Measurements from ENCODE around the gene PFKFB3. TPM values are rescaled to one million over a fixed set of nuclear protein-coding genes. Genes with fewer than 3 reads are reported as not detected.

PFKFB3 gene
- total and polyA plus RNA-seq, 12 donors: 8.4 to 72.4 (median 29.5) TPM

DNA sequence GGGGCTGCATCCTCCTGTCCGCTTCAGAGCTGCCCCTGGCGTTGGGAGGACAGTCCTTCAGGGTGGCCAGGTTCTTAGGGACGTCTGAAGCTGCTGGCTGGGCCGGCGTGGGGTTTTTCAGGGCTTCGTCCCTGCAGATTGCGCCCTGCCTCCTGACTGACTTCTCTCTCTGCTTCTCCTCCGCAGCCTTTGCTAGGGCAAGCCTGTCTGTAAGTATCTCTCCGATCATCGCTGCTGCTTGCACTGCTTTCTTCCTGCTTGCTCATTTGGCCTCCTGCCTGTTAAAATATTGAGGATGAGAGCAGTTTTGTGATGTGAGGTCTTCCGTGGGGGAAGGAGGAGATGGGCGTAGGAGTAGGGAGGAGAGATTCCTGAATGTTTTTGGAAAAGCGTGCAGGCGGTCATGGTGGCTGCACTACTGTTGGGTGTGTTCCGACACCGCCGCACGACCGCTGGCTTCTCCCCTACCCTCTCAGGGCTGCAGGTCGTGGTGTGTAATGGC lies 25.3 kb downstream of the PFKFB3 start:
- no peaks in the 10 kb centered on the region for H3K27me3 ChIP-seq
- intact Hi-C loops (cut with DNase I): loop anchor here in 1 of 2 donors (10.0 kb wide), 1 partner anchor 157 kb away; no protein-coding TSS in a partner anchor
- TF ChIP-seq, protein P1, sequence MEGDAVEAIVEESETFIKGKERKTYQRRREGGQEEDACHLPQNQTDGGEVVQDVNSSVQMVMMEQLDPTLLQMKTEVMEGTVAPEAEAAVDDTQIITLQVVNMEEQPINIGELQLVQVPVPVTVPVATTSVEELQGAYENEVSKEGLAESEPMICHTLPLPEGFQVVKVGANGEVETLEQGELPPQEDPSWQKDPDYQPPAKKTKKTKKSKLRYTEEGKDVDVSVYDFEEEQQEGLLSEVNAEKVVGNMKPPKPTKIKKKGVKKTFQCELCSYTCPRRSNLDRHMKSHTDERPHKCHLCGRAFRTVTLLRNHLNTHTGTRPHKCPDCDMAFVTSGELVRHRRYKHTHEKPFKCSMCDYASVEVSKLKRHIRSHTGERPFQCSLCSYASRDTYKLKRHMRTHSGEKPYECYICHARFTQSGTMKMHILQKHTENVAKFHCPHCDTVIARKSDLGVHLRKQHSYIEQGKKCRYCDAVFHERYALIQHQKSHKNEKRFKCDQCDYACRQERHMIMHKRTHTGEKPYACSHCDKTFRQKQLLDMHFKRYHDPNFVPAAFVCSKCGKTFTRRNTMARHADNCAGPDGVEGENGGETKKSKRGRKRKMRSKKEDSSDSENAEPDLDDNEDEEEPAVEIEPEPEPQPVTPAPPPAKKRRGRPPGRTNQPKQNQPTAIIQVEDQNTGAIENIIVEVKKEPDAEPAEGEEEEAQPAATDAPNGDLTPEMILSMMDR (IDR thresholded peaks at IDR 0.05): no peak
- no peak for TF ChIP-seq POLR2A (IDR thresholded peaks at IDR 0.05)
- H3K4me3 ChIP-seq: no peak overlapping the region
- no peaks in the 10 kb centered on the region for H3K4me1 ChIP-seq (replicated peaks in 1 of 2)
- H3K27ac ChIP-seq: peak overlapping the region in 1 of 5 donors; percentile 17
- H3K36me3 ChIP-seq (replicated peaks in 1 of 2): peaks cover 0 to 81% of the 10 kb centered on the region in 2 donors
- 70 to 77% (median 75%) methylated on average over 20 of the region's 20 CpGs for WGBS, 4 donors
- no peaks in the 10 kb centered on the region for H3K9me3 ChIP-seq (replicated peaks in 1 of 3)
- no peak for DNase-seq

DNA sequence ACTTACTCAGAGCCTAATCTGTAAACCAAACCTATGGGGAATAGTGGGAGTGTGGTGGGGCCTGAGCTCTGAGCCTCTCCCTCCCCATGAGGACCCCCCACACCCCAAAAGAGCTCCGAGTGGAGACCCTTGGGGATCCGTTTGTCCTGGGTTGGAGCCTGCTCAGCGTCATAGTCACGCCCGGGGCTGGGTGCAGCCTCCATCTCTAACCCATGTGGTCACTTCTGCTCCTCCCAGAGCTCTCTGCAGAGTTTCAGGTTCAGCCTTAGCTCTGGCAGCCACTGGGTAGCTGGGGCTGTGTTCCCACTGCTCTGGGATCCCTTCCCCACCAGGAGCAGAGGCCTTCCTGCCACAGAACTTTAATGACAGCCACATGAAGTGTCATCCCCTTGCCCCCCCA lies 25.9 kb downstream of the PFKFB3 start:
- no peaks in the 10 kb centered on the region for H3K27me3 ChIP-seq
- 63 to 72% (median 70%) methylated on average over 5 of the region's 5 CpGs; no CpG with 5 or more reads in 1 of the 4 donors for WGBS, 4 donors

DNA sequence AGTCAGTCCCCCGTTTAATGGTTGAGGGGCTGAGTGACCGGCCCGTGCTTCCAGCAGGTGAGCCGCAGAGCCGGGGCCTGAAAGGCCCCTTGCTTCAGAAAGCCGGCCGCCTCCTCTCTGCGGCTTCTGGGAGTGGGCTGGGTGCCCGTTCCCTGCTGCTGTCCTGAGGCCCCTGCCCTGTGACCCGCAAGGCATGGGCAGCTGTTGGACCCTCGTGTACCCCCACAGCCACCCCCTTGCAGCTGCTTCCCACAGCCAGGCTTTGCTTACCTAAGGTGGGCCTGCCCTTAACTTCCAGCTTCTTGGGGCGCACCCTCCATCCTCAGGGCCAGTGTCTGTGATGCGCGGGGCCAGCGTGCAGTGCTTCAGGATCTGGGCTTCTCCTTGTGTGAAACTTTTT lies 26.6 kb downstream of the PFKFB3 start:
- DNase-seq: no peak
- intact Hi-C loops (cut with DNase I): loop anchor here in 1 of 2 donors (10.0 kb wide), 1 partner anchor 156 kb away; no protein-coding TSS in a partner anchor

More for the DNA sequence above, 25.9 kb downstream of the PFKFB3 start:
- no peaks in the 10 kb centered on the region for H3K9me3 ChIP-seq (replicated peaks in 1 of 3)
- H3K4me3 ChIP-seq: no peak overlapping the region
- intact Hi-C loops (cut with DNase I): loop anchor here in 1 of 2 donors (10.0 kb wide), 1 partner anchor 156 kb away; no protein-coding TSS in a partner anchor
- peak overlapping the region in 1 of 5 donors; percentile 17 for H3K27ac ChIP-seq
- H3K36me3 ChIP-seq (replicated peaks in 1 of 2): peaks cover 0 to 81% of the 10 kb centered on the region in 2 donors
- TF ChIP-seq, protein P1 (IDR thresholded peaks at IDR 0.05): no peak
- TF ChIP-seq POLR2A (IDR thresholded peaks at IDR 0.05): no peak
- H3K4me1 ChIP-seq (replicated peaks in 1 of 2): no peaks in the 10 kb centered on the region
- DNase-seq: no peak

DNA sequence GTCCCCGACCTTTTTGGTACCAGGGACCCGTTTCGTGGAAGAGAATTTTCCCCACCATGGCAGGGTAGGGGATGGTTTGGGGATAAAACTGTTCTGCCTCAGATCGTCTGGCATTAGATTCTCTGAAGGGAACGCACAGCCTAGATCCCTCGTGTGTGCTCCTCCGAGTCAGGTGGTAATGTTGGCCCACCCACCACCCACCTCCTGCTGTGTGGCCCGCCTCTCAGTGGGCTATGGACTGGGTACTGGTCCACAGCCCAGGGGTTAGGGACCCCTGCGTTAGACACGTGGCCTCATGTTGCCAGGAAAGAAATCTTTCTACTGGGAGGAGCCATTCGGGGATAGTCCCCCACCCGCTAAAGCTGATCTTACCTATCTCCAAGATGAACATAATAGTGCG lies 27.0 kb downstream of the PFKFB3 start:
- Histone ChIP-seq H3K36me3 (replicated peaks in 1 of 2) (peaks cover 0 to 80% of the 10 kb centered on the region in 2 donors), H3K9me3 (replicated peaks in 1 of 3) (no peaks in the 10 kb centered on the region), H3K27ac (no peak overlapping the region), H3K4me1 (replicated peaks in 1 of 2) (no peaks in the 10 kb centered on the region), H3K4me3 (no peak overlapping the region), H3K27me3 (no peaks in the 10 kb centered on the region)
- peak in 1 of 7 donors; percentile 5 for DNase-seq
- TF ChIP-seq POLR2A (IDR thresholded peaks at IDR 0.05): no peak
- TF ChIP-seq, protein P1 (IDR thresholded peaks at IDR 0.05): no peak
- intact Hi-C loops (cut with DNase I): loop anchor here in 1 of 2 donors (10.0 kb wide), 1 partner anchor 155 kb away; no protein-coding TSS in a partner anchor
- 91 to 93% (median 92%) methylated on average over 9 to 13 of the region's 13 CpGs for WGBS, 4 donors

More for the DNA sequence above, 26.6 kb downstream of the PFKFB3 start:
- no peak overlapping the region for H3K4me3 ChIP-seq
- no peaks in the 10 kb centered on the region for H3K9me3 ChIP-seq (replicated peaks in 1 of 3)
- H3K4me1 ChIP-seq (replicated peaks in 1 of 2): no peaks in the 10 kb centered on the region
- TF ChIP-seq, protein P1 (IDR thresholded peaks at IDR 0.05): no peak
- no peak for TF ChIP-seq POLR2A (IDR thresholded peaks at IDR 0.05)
- H3K36me3 ChIP-seq (replicated peaks in 1 of 2): peaks cover 0 to 81% of the 10 kb centered on the region in 2 donors
- no peaks in the 10 kb centered on the region for H3K27me3 ChIP-seq
- WGBS, 4 donors: 70 to 96% (median 93%) methylated on average over 2 to 15 of the region's 15 CpGs; no CpG with 5 or more reads in 1 of the 4 donors
- no peak overlapping the region for H3K27ac ChIP-seq

Measured in adrenal gland (tissue), 12 donors.